Upper lobe of left lung (tissue), 6 donors: Measurements from ENCODE around the gene PPP4R3A. TPM values are rescaled to one million over a fixed set of nuclear protein-coding genes. Genes with fewer than 3 reads are reported as not detected.

Experiments
- ATAC-seq, 2 donors: fragments of 200-7000 bp; cut with Tn5 transposase; one replicate each; pipeline ENCODE4 v1.9.1; 2022; ENCODE audit warnings: mild to moderate bottlenecking in 2 of 2, moderate library complexity in 2 of 2; ENCODE audit not compliant: low FRiP score in 2 of 2
- DNase-seq, 2 donors: peaks; one replicate each; pipeline ENCODE4 v3.0.0-alpha.2; 2019 to 2020
- H3K27ac ChIP-seq, 4 donors: fragments of 200-600 bp; sonication (generic); one replicate each; pipeline ENCODE4 v1.5.1; 2016 to 2019
- H3K27me3 ChIP-seq, 4 donors: fragments of 200-600 bp; sonication (generic); one replicate each; pipeline ENCODE4 v1.5.1; 2017 to 2019
- H3K36me3 ChIP-seq, 4 donors: fragments of 200-600 bp; sonication (generic); one replicate each; pipeline ENCODE4 v1.5.1; 2016 to 2019
- H3K4me1 ChIP-seq, 4 donors: fragments of 200-600 bp; sonication (generic); one replicate each; pipeline ENCODE4 v1.5.1; 2018 to 2019
- H3K4me3 ChIP-seq, 4 donors: fragments of 200-600 bp; sonication (generic); one replicate each; pipeline ENCODE4 v1.5.1; 2017 to 2019; ENCODE audit warnings: mild to moderate bottlenecking in 2 of 4, moderate library complexity in 1 of 4
- H3K9me3 ChIP-seq, 4 donors: fragments of 200-600 bp; sonication (generic); one replicate each; pipeline ENCODE4 v1.5.1; 2018 to 2019
- CTCF ChIP-seq, 6 experiments: fragments of 450-650 bp in 4 of 6; fragments of 200-600 bp in 2 of 6; sonication (generic) in 2 of 6; IDR thresholded peaks; one replicate each; pipeline ENCODE4 v1.5.1; 2016 to 2019; ENCODE audit warnings: antibody characterized with exemption in 6 of 6
- EP300 ChIP-seq, 4 donors: sonication (generic); formaldehyde crosslinking; IDR thresholded peaks; one replicate each; pipeline ENCODE4 v1.5.1; 2017; ENCODE audit warnings: antibody characterized with exemption in 4 of 4, control low read depth in 2 of 4
- POLR2A ChIP-seq, 4 donors: fragments of 450-650 bp; IDR thresholded peaks; one replicate each; pipeline ENCODE4 v1.5.1; 2016 to 2017; ENCODE audit warnings: antibody characterized with exemption in 4 of 4, mild to moderate bottlenecking in 2 of 4
- POLR2AphosphoS5 ChIP-seq, 2 donors: sonication (generic); formaldehyde crosslinking; IDR thresholded peaks; one replicate each; pipeline ENCODE4 v1.5.1; 2017; ENCODE audit warnings: antibody characterized with exemption in 2 of 2
- WGBS, 2 donors: methylation state at CpG; one replicate each; pipeline ENCODE4 v1.1.5; 2017 to 2018; 5-methylcytosine and 5-hydroxymethylcytosine counted together
- total RNA-seq, 6 donors: library from RNA; depleted of rRNA in 4 of 6; stranded (reverse); fragments of >200 nt in 4 of 6; gene quantifications; one replicate each; pipeline versions ENCODE4 v1.1.0 to v1.2.1, GENCODE V29; 2016 to 2021
- donor health status: DM: no; HTN: no; CAD: no; lungs with moderate emphysema.
- donor health status: DM: no; HTN: yes; CAD: no; lungs with severe emphysema.

PPP4R3A gene
- total RNA-seq, 6 donors from 2014 or later, result 67.9 to 111 (median 77.0) TPM

- Histone ChIP-seq H3K9me3 (no peaks in the 10 kb centered on the region), H3K27ac (peak within 1 kb of the TSS; percentile 53 to 91 (median 80)), H3K4me1 (peaks cover 34 to 58% (median 37%) of the 10 kb centered on the region in 4 donors), H3K36me3 (no peaks in the 10 kb centered on the region), H3K4me3 (peak within 1 kb of the TSS; percentile 80 to 89 (median 86)), H3K27me3 (no peaks in the 10 kb centered on the region)
- DNase-seq, result peak; percentile 83 to 95
- TF ChIP-seq CTCF (IDR thresholded peaks at IDR 0.05) (no peak), EP300 (IDR thresholded peaks at IDR 0.05) (no peak), POLR2AphosphoS5 (IDR thresholded peaks at IDR 0.05) (peak in 1 of 2 donors; percentile 12), POLR2A (IDR thresholded peaks at IDR 0.05) (peak in 2 of 4 donors; percentile 32 to 37)
- ATAC-seq, result peak; percentile 62 to 77
- WGBS, 2 donors, result 2 to 7% methylated on average over 9 to 15 of the region's 103 CpGs
Measured at GRCh38 chr14:91417120-91417982, 92.8 kb downstream of the PPP4R3A start, which contains the start of gene CCDC88C. CCDC88C (minus strand) TSS chr14:91417820; CDS start chr14:91417690, 130 bp downstream.

GRCh38 chr14:91416744-91417119 lies 93.4 kb downstream of the PPP4R3A start:
- Histone ChIP-seq H3K36me3 (no peaks in the 10 kb centered on the region), H3K4me3 (peak overlapping the region; percentile 80 to 89 (median 86)), H3K27me3 (no peaks in the 10 kb centered on the region), H3K27ac (peak overlapping the region; percentile 53 to 91 (median 80)), H3K9me3 (no peaks in the 10 kb centered on the region), H3K4me1 (peaks cover 34 to 58% (median 37%) of the 10 kb centered on the region in 4 donors)
- 4 to 6% methylated on average over 19 of the region's 19 CpGs for WGBS, 2 donors
- ATAC-seq, result peak in 1 of 2 donors; percentile 39
- no peak for TF ChIP-seq POLR2A (IDR thresholded peaks at IDR 0.05)
- no peak for TF ChIP-seq EP300 (IDR thresholded peaks at IDR 0.05)
- TF ChIP-seq CTCF (IDR thresholded peaks at IDR 0.05), result no peak
- no peak for TF ChIP-seq POLR2AphosphoS5 (IDR thresholded peaks at IDR 0.05)
- peak in 1 of 2 donors; percentile 53 for DNase-seq

GRCh38 chr14:91415794-91416743 lies 94.0 kb downstream of the PPP4R3A start:
- peak in 1 of 2 donors; percentile 71 for DNase-seq
- Histone ChIP-seq H3K9me3 (no peaks in the 10 kb centered on the region), H3K27me3 (no peaks in the 10 kb centered on the region), H3K4me1 (peaks cover 37 to 65% (median 39%) of the 10 kb centered on the region in 4 donors), H3K4me3 (peak overlapping the region; percentile 80 to 89 (median 86)), H3K36me3 (no peaks in the 10 kb centered on the region), H3K27ac (peak overlapping the region; percentile 53 to 91 (median 80))
- ATAC-seq, result peak in 1 of 2 donors; percentile 8
- TF ChIP-seq POLR2AphosphoS5 (IDR thresholded peaks at IDR 0.05) (no peak), EP300 (IDR thresholded peaks at IDR 0.05) (no peak), POLR2A (IDR thresholded peaks at IDR 0.05) (peak in 1 of 4 donors; percentile 43)
- 20 to 35% methylated on average over 16 to 18 of the region's 18 CpGs for WGBS, 2 donors

GRCh38 chr14:91414475-91414833 lies 95.7 kb downstream of the PPP4R3A start:
- DNase-seq, result no peak
- H3K4me1 ChIP-seq, result peaks cover 37 to 69% (median 46%) of the 10 kb centered on the region in 4 donors
- no peak for ATAC-seq
- H3K27me3 ChIP-seq, result no peaks in the 10 kb centered on the region
- no peaks in the 10 kb centered on the region for H3K9me3 ChIP-seq
- H3K36me3 ChIP-seq, result no peaks in the 10 kb centered on the region
- H3K4me3 ChIP-seq, result peak overlapping the region in 1 of 4 donors; percentile 88
- WGBS, 2 donors, result 78 to 85% methylated on average over 3 of the region's 3 CpGs
- no peak for TF ChIP-seq POLR2A (IDR thresholded peaks at IDR 0.05)
- no peak for TF ChIP-seq POLR2AphosphoS5 (IDR thresholded peaks at IDR 0.05)
- no peak for TF ChIP-seq CTCF (IDR thresholded peaks at IDR 0.05)
- no peak for TF ChIP-seq EP300 (IDR thresholded peaks at IDR 0.05)
- H3K27ac ChIP-seq, result peak overlapping the region in 3 of 4 donors; percentile 45 to 91 (median 53)
